Astrocyte (in vitro differentiated cells and primary cell): Measurements from ENCODE around the gene LYPD3. TPM values are rescaled to one million over a fixed set of nuclear protein-coding genes. Genes with fewer than 3 reads are reported as not detected.

Experiments used
- DNase-seq: peaks from one replicate; pipeline ENCODE4 v3.0.0-alpha.2; 2010; ENCODE audit warnings: low read depth
- FAIRE-seq: peaks from 2 replicates; lab custom pipeline; 2011; peaks lifted over from hg19 to GRCh38; lab: Jason Lieb, UNC
- H2AFZ ChIP-seq: 2 replicates; pipeline ENCODE4 v1.6.0; 2012; ENCODE audit warnings: low read depth, low read length, inconsistent platforms
- H3K27ac ChIP-seq: 2 replicates; pipeline ENCODE4 v1.5.1; 2011; ENCODE audit warnings: low read depth, low read length, inconsistent platforms
- H3K27me3 ChIP-seq: 2 replicates; pipeline ENCODE4 v1.6.0; 2011; ENCODE audit warnings: low read length, inconsistent platforms; ENCODE audit not compliant: insufficient read depth
- H3K36me3 ChIP-seq: 2 replicates; pipeline ENCODE4 v1.5.1; 2011; ENCODE audit warnings: low read length, inconsistent platforms; ENCODE audit not compliant: insufficient read depth
- H3K4me1 ChIP-seq: 2 replicates; pipeline ENCODE4 v1.5.1; 2011; ENCODE audit warnings: low read length, inconsistent platforms; ENCODE audit not compliant: insufficient read depth
- H3K4me2 ChIP-seq: 2 replicates; pipeline ENCODE4 v1.6.0; 2012; ENCODE audit warnings: low read length, inconsistent platforms
- H3K4me3 ChIP-seq: 2 replicates; pipeline ENCODE4 v1.5.1; 2011; ENCODE audit warnings: low read depth, mild to moderate bottlenecking, low read length, inconsistent platforms; ENCODE audit not compliant: insufficient read depth
- H3K79me2 ChIP-seq: 2 replicates; pipeline ENCODE4 v1.6.0; 2012; ENCODE audit warnings: mild to moderate bottlenecking, low read length, inconsistent platforms; ENCODE audit not compliant: insufficient read depth
- H3K9ac ChIP-seq: 2 replicates; pipeline ENCODE4 v1.6.0; 2012; ENCODE audit warnings: mild to moderate bottlenecking, low read length, inconsistent platforms
- H3K9me3 ChIP-seq: 2 replicates; pipeline ENCODE4 v1.5.1; 2012; ENCODE audit warnings: low read depth, mild to moderate bottlenecking, low read length, inconsistent platforms; ENCODE audit not compliant: insufficient read depth
- H4K20me1 ChIP-seq: 2 replicates; pipeline ENCODE4 v1.6.0; 2012; ENCODE audit warnings: low read length, inconsistent platforms; ENCODE audit not compliant: insufficient read depth
- H3K27ac Mint-ChIP-seq: one replicate; pipeline ENCODE4 v1.8.0; 2021; ENCODE audit warnings: mild to moderate bottlenecking, mixed read lengths; ENCODE audit not compliant: unreplicated experiment
- H3K27me3 Mint-ChIP-seq: one replicate; pipeline ENCODE4 v1.8.0; 2021; ENCODE audit warnings: low read depth, mixed read lengths; ENCODE audit not compliant: unreplicated experiment
- H3K36me3 Mint-ChIP-seq: one replicate; pipeline ENCODE4 v1.8.0; 2021; ENCODE audit warnings: low read depth, mixed read lengths; ENCODE audit not compliant: unreplicated experiment
- H3K4me1 Mint-ChIP-seq: one replicate; pipeline ENCODE4 v1.8.0; 2021; ENCODE audit warnings: low read depth, mixed read lengths; ENCODE audit not compliant: unreplicated experiment
- H3K4me3 Mint-ChIP-seq: one replicate; pipeline ENCODE4 v1.8.0; 2021; ENCODE audit warnings: mild to moderate bottlenecking, moderate library complexity, mixed read lengths; ENCODE audit not compliant: unreplicated experiment
- H3K9me3 Mint-ChIP-seq: one replicate; pipeline ENCODE4 v1.8.0; 2021; ENCODE audit warnings: mild to moderate bottlenecking, mixed read lengths; ENCODE audit not compliant: unreplicated experiment
- EZH2 ChIP-seq: IDR thresholded peaks from 2 replicates; pipeline ENCODE4 v1.6.1; 2012; ENCODE audit warnings: mild to moderate bottlenecking, low read length, inconsistent platforms; ENCODE audit not compliant: insufficient read depth
- total RNA-seq: library from RNA; stranded (reverse); gene quantifications from 2 replicates; pipeline ENCODE4 v1.2.1, GENCODE V29; 2021
- TF ChIP-seq, protein P1 (sequence below): IDR thresholded peaks from 2 replicates; pipeline ENCODE4 v1.5.1; 2011; ENCODE audit warnings: low read depth, mild to moderate bottlenecking, inconsistent platforms, low read length, moderate library complexity; ENCODE audit not compliant: insufficient read depth

The LYPD3 gene
- total RNA-seq, 1 donor from 2014 or later: 0.54 TPM

GRCh38 chr19:43466793-43467192, 1.4 kb upstream of the LYPD3 start:
- H2AFZ ChIP-seq: no peak overlapping the region
- no peak overlapping the region for H3K9ac ChIP-seq
- Mint-ChIP-seq H3K27ac (no peak overlapping the region), H3K4me1 (no peaks in the 10 kb centered on the region), H3K27me3 (peaks cover 18% of the 10 kb centered on the region), H3K9me3 (no peaks in the 10 kb centered on the region), H3K4me3 (no peak overlapping the region), H3K36me3 (no peaks in the 10 kb centered on the region)
- DNase-seq (no peak), FAIRE-seq (no peak)
- H3K36me3 ChIP-seq: no peaks in the 10 kb centered on the region
- H3K27me3 ChIP-seq: peaks cover 7% of the 10 kb centered on the region
- TF ChIP-seq EZH2: no peak
- TF ChIP-seq, protein P1, sequence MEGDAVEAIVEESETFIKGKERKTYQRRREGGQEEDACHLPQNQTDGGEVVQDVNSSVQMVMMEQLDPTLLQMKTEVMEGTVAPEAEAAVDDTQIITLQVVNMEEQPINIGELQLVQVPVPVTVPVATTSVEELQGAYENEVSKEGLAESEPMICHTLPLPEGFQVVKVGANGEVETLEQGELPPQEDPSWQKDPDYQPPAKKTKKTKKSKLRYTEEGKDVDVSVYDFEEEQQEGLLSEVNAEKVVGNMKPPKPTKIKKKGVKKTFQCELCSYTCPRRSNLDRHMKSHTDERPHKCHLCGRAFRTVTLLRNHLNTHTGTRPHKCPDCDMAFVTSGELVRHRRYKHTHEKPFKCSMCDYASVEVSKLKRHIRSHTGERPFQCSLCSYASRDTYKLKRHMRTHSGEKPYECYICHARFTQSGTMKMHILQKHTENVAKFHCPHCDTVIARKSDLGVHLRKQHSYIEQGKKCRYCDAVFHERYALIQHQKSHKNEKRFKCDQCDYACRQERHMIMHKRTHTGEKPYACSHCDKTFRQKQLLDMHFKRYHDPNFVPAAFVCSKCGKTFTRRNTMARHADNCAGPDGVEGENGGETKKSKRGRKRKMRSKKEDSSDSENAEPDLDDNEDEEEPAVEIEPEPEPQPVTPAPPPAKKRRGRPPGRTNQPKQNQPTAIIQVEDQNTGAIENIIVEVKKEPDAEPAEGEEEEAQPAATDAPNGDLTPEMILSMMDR: no peak
- no peaks in the 10 kb centered on the region for H4K20me1 ChIP-seq
- peaks cover 24% of the 10 kb centered on the region for H3K4me1 ChIP-seq
- H3K79me2 ChIP-seq: no peaks in the 10 kb centered on the region
- no peak overlapping the region for H3K4me2 ChIP-seq
- H3K4me3 ChIP-seq: no peak overlapping the region
- H3K27ac ChIP-seq: no peak overlapping the region
- H3K9me3 ChIP-seq: peaks cover 6% of the 10 kb centered on the region

DNA sequence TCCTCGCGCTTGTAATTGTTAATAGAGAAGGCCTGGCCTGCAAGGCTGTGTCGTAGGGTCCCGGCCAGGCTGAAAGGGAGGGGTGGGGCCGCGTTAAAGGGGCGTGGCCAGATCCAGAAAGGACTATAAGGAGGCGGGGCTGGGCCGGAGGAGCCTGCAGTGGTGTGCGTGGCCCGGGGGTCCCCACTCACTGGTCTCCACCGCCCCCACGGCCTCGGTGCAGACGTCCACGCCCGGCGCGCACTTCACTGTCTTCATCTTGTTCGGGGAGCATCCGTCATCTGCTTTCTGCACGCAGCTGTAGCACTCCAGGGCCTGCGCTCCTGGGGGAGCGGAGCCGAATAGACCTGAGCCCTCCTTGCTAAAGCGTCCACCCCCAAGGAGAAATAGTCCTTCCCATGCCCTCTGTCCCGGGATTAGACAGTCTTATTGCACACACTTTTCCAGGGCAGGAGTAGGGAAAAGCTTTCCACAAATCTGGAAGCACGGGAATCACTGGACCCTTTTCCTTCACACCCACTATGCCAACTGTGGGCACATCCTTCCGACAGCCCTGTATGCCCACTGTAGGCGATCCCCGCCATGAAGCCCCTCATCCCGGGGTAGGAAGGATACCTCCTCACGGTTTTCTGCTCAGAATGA, 1.2 kb downstream of the LYPD3 start:
- H3K27ac Mint-ChIP-seq: no peak overlapping the region
- peak overlapping the region; percentile 86 for H3K4me2 ChIP-seq
- peak overlapping the region; percentile 62 for H3K4me3 ChIP-seq
- H3K27ac ChIP-seq: no peak overlapping the region
- H3K27me3 ChIP-seq: peaks cover 7% of the 10 kb centered on the region
- peaks cover 6% of the 10 kb centered on the region for H3K9me3 ChIP-seq
- H3K4me3 Mint-ChIP-seq: peak overlapping the region; percentile 93
- H3K79me2 ChIP-seq: no peaks in the 10 kb centered on the region
- H3K4me1 ChIP-seq: peaks cover 19% of the 10 kb centered on the region
- no peaks in the 10 kb centered on the region for H3K4me1 Mint-ChIP-seq
- H4K20me1 ChIP-seq: no peaks in the 10 kb centered on the region
- no peaks in the 10 kb centered on the region for H3K9me3 Mint-ChIP-seq
- H3K27me3 Mint-ChIP-seq: peaks cover 36% of the 10 kb centered on the region
- peak overlapping the region; percentile 98 for H2AFZ ChIP-seq
- FAIRE-seq: no peak
- no peaks in the 10 kb centered on the region for H3K36me3 ChIP-seq
- H3K36me3 Mint-ChIP-seq: peaks cover 2% of the 10 kb centered on the region
- DNase-seq: no peak
- H3K9ac ChIP-seq: peak overlapping the region; percentile 32
- TF ChIP-seq, protein P1: no peak
- TF ChIP-seq EZH2: no peak
